Measurements from ENCODE around the gene C15orf39. TPM values are rescaled to one million over a fixed set of nuclear protein-coding genes. Genes with fewer than 3 reads are reported as not detected.

Gene C15orf39
- total and polyA plus RNA-seq, 2 of the 13 experiments (the other 11 are each of a cell fraction or from before 2014, with no cell fraction given) = 6.2 to 13.5 TPM

- TF ChIP-seq ZMYM4 (CRISPR knock-in tag; IDR thresholded peaks at IDR 0.05) (peak; percentile 30; the same call in 1 of the 2 replicates), ZNF460 (CRISPR knock-in tag; IDR thresholded peaks at IDR 0.05; ENCODE audit: borderline replicate concordance) (peak; percentile 25; the same call in 1 of the 2 replicates), RARA (CRISPR knock-in tag; IDR thresholded peaks at IDR 0.05) (peak; percentile 49), NR2F1 (CRISPR knock-in tag; IDR thresholded peaks at IDR 0.05) (0 out of 4 replicates have a peak, but pooled peaks of 1 of the 2 experiments have one; percentile 30), TGIF2 (CRISPR knock-in tag; IDR thresholded peaks at IDR 0.05) (peak; percentile 90), KDM4B (CRISPR knock-in tag; IDR thresholded peaks at IDR 0.05) (no peak), ZNF224 (CRISPR knock-in tag; IDR thresholded peaks at IDR 0.05) (0 out of 2 replicates have a peak, but pooled peaks have one; percentile 19), ZNF609 (CRISPR knock-in tag; IDR thresholded peaks at IDR 0.05; ENCODE audit: borderline replicate concordance) (peak; percentile 50), ZNF253 (CRISPR knock-in tag; IDR thresholded peaks at IDR 0.05; ENCODE audit: borderline replicate concordance) (0 out of 2 replicates have a peak, but pooled peaks have one; percentile 40), ZNF501 (CRISPR knock-in tag; IDR thresholded peaks at IDR 0.05) (peak; percentile 46; the same call in 1 of the 2 replicates), STAG1 (CRISPR knock-in tag; IDR thresholded peaks at IDR 0.05) (peak; percentile 97), DRAP1 (CRISPR knock-in tag; IDR thresholded peaks at IDR 0.05) (peak; percentile 63), RELA (CRISPR knock-in tag; IDR thresholded peaks at IDR 0.05) (0 out of 2 replicates have a peak, but pooled peaks have one; percentile 66), MED1 (CRISPR knock-in tag; IDR thresholded peaks at IDR 0.05) (peak; percentile 39; the same call in 1 of the 2 replicates), MIER2 (CRISPR knock-in tag; IDR thresholded peaks at IDR 0.05) (no peak), ETV6 (CRISPR knock-in tag; conservative IDR thresholded peaks at IDR 0.05) (peak; percentile 46; the same call in 1 of the 2 replicates), DMAP1 (CRISPR knock-in tag; IDR thresholded peaks at IDR 0.05) (peak; percentile 82), POGK (CRISPR knock-in tag; conservative IDR thresholded peaks at IDR 0.05) (peak; percentile 77; the same call in 1 of the 2 replicates), ZNF275 (CRISPR knock-in tag; IDR thresholded peaks at IDR 0.05; ENCODE audit: borderline replicate concordance) (no peak), NFIB (CRISPR knock-in tag; IDR thresholded peaks at IDR 0.05; ENCODE audit: borderline replicate concordance) (no peak)
These were observed 2.8 kb downstream of the C15orf39 start (continued) for GRCh38 chr15:75204340-75205063.

Data from HepG2 (cell line).